AG04450 (cell line): ENCODE data around the gene ADAM19. TPM values are rescaled to one million over a fixed set of nuclear protein-coding genes. Genes with fewer than 3 reads are reported as not detected.

Experiments
- CTCF ChIA-PET: fragments of 300-600, 350-600 bp; formaldehyde crosslinking; extraction: SDS; loops from one replicate; lab custom pipeline; 2022; ENCODE audit warnings: antibody characterized with exemption, inconsistent platforms; lab: Charles Lee
- POLR2A ChIA-PET: fragments of 350-600 bp; formaldehyde crosslinking; extraction: SDS; loops from one replicate; lab custom pipeline; 2021; ENCODE audit warnings: antibody characterized with exemption, inconsistent platforms; lab: Yijun Ruan, JAX
- DNase-seq: peaks from one replicate; pipeline ENCODE4 v3.0.0-alpha.2; 2011; ENCODE audit warnings: low read depth, low spot score
- H3K27ac ChIP-seq: one replicate; pipeline ENCODE4 v1.5.1; 2012; ENCODE audit warnings: low read depth, low read length, control low read depth
- H3K27me3 ChIP-seq: one replicate; pipeline ENCODE4 v1.6.0; 2012; ENCODE audit warnings: low read length; ENCODE audit not compliant: control insufficient read depth, insufficient read depth
- H3K4me3 ChIP-seq: 2 replicates; pipeline ENCODE4 v1.5.1; 2011; ENCODE audit warnings: mild to moderate bottlenecking, low read depth, low read length, control low read depth
- H3K9me3 ChIP-seq: 2 replicates; pipeline ENCODE4 v1.5.1; 2012; ENCODE audit warnings: low read length; ENCODE audit not compliant: control insufficient read depth, insufficient read depth
- polyA plus RNA-seq: library from polyadenylated mRNA; depleted of rRNA; stranded (reverse); fragments of >200 nt; gene quantifications from 2 replicates; pipeline ENCODE4 v1.2.3, GENCODE V29; 2011
- TF ChIP-seq, protein P1 (sequence below): IDR thresholded peaks from 2 replicates; pipeline ENCODE4 v1.5.1; 2011; ENCODE audit warnings: low read depth, low read length, control low read depth, inconsistent platforms

Gene ADAM19
- polyA plus RNA-seq, 1 experiment: 44.7 TPM

DNA sequence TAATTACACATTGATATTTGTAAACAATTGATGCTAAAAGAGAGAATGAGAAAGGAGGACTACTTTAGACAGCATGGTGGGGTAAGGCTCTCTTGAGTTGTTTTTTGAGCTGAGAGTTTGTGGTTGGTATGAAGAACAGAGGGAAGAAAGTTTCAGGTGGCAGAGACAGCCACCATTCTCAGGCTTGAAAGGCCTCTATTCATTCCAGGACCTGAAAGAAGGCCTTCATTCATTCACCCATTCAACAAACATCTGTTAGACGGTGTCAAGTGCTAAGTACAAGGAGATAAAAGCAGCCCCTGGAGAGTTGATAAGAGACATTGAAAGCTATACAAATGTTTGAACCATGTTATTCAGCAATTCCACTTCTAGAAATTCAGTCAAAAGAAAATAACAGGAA is 21.7 kb upstream of the ADAM19 start:
- no peak for DNase-seq
- no peak overlapping the region for H3K4me3 ChIP-seq
- ChIA-PET POLR2A (no interaction called here), CTCF (no interaction called here)
- TF ChIP-seq, protein P1, sequence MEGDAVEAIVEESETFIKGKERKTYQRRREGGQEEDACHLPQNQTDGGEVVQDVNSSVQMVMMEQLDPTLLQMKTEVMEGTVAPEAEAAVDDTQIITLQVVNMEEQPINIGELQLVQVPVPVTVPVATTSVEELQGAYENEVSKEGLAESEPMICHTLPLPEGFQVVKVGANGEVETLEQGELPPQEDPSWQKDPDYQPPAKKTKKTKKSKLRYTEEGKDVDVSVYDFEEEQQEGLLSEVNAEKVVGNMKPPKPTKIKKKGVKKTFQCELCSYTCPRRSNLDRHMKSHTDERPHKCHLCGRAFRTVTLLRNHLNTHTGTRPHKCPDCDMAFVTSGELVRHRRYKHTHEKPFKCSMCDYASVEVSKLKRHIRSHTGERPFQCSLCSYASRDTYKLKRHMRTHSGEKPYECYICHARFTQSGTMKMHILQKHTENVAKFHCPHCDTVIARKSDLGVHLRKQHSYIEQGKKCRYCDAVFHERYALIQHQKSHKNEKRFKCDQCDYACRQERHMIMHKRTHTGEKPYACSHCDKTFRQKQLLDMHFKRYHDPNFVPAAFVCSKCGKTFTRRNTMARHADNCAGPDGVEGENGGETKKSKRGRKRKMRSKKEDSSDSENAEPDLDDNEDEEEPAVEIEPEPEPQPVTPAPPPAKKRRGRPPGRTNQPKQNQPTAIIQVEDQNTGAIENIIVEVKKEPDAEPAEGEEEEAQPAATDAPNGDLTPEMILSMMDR: no peak
- H3K27me3 ChIP-seq: no peaks in the 10 kb centered on the region
- no peaks in the 10 kb centered on the region for H3K9me3 ChIP-seq
- no peak overlapping the region for H3K27ac ChIP-seq

DNA sequence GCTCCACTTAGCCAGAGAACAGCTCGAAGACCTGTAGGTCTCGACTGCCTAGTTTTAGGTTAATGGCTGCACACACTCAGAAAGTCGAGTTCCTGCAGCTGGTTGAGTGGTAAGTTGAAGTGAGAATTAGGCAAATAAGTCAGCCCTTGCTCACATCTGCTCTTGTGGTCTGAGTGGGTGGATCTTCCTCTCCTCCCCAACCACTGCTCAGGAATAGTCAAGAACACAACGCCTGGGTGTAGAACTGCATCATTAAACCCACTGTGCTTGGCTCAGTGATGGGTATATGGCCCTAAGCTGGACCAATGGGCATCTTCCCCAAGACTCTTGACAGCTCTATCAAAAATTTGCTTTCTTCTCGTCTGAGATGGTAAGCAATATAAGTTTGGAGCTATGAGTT is 20.9 kb upstream of the ADAM19 start:
- ChIA-PET POLR2A (no interaction called here), CTCF (interaction anchor here (0.6 kb wide), 1 partner anchor 353 kb away, joined by 3 read pairs; no protein-coding TSS in a partner anchor)
- Histone ChIP-seq H3K9me3 (no peaks in the 10 kb centered on the region), H3K27me3 (no peaks in the 10 kb centered on the region), H3K27ac (no peak overlapping the region), H3K4me3 (no peak overlapping the region)
- no peak for DNase-seq
- TF ChIP-seq, protein P1: no peak

DNA sequence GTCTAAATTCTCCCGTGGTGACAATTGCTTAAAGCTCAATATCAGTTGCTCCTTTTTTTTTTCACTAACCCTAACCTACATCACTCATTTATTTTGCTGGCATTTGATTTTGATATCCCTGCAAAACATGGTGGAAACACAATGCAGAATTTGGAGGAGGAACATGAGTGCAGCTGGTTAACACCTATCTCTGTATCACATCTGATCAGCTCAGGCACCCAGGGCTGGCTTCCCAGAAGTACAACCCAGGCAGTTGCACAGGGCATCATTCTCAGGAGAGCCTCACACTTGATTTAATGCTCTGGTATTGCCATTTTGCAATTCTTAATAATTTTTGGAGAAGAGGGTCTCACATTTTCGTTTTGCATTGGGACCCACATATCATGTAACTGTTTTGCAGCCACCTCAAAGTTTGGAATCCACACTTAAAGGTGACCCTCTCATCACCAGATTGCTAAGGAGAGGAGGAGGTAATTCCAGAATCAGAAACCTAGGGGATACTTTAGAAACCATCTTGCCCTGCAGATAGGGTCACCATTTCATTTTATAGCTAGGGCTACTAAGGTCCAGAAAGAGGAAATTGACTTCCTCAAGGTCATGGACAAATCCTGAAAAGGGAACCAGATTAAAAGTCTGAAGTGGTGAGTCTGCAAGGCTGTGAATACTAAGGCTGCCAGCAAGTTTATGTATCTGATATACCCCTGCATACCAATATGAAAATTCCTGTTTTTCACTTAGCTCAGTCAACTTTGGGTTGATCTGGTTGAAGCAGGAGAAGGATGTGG is 19.3 kb upstream of the ADAM19 start:
- no peak overlapping the region for H3K27ac ChIP-seq
- TF ChIP-seq, protein P1: no peak
- H3K27me3 ChIP-seq: no peaks in the 10 kb centered on the region
- no peaks in the 10 kb centered on the region for H3K9me3 ChIP-seq
- H3K4me3 ChIP-seq: no peak overlapping the region
- ChIA-PET CTCF (no interaction called here), POLR2A (no interaction called here)
- no peak for DNase-seq

DNA sequence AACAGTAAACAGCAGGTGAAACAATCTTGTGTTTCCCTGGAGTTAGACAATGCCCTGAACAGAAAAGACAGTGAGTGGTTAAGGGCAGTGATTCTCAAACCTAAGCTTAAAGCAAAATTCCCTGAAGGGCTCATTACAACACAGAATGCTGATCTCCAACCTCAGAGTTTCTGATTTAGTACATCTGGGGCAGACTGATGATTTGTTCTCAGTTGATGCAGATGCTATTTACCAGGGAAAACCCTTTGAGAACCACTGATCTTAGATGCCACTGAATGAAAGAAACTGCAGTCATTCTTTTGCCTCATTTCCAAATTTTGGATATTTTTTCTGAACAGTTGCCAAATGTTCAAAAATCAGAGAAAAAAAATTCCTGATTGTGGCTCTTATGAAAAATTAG is 18.7 kb upstream of the ADAM19 start:
- no peak overlapping the region for H3K4me3 ChIP-seq
- ChIA-PET POLR2A (no interaction called here), CTCF (no interaction called here)
- H3K27me3 ChIP-seq: no peaks in the 10 kb centered on the region
- TF ChIP-seq, protein P1: no peak
- H3K9me3 ChIP-seq: no peaks in the 10 kb centered on the region
- no peak for DNase-seq
- no peak overlapping the region for H3K27ac ChIP-seq

DNA sequence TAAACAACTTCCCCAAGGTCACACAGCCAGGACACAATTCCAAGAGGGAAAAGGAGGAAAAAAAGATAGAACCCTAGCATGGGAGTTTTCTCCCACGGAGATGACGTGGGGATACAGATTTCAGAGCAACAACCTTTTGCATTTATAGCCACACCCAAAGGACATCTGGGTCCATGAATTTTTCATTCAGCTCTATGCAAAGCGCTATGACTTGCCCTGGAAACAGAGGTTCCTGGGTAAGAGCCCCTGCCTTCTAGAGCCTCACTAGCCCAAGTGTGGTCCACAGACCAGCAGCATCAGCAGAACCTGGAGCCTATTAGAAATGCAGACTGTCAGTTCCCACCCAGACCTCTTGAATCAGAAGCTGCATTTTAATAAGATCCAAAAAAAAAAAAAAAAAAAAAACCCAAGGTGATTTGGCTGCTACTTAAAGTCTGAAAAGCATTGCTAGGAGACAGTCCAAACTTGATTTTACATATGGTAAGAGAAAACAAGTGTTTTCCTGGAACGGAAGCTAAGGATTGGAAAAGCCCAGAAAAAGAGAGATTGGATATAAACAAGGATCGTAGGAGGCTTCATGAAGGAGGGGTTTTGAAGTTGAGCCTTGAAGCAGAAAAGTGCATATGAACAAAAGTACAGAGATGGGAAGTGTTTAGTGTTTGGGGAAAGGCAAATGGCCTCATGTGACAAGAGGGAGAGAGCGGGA is 17.6 kb upstream of the ADAM19 start:
- TF ChIP-seq, protein P1: no peak
- no peak overlapping the region for H3K27ac ChIP-seq
- CTCF ChIA-PET: interaction anchor here (0.6 kb wide), 1 partner anchor 79 kb away, joined by 4 read pairs; no protein-coding TSS in a partner anchor
- POLR2A ChIA-PET: no interaction called here
- H3K4me3 ChIP-seq: no peak overlapping the region
- DNase-seq: no peak
- H3K27me3 ChIP-seq: no peaks in the 10 kb centered on the region
- no peaks in the 10 kb centered on the region for H3K9me3 ChIP-seq
